Activated T-helper 1 cell treated with anti-CD3 and anti-CD28 coated beads, Interleukin-12 subunit alpha, Interleukin-12 subunit beta, Interleukin-2, Interleukin-4 antibody, amounts not matched to agents 30 ng/mL and 10 ng/mL and 1 ng/mL, durations not matched to agents 14 hours and 24 hours and 36 hours (primary cell): ENCODE results near the gene NFILZ. TPM values are rescaled to one million over a fixed set of nuclear protein-coding genes. Genes with fewer than 3 reads are reported as not detected.
A peak's percentile ranks its signal among the peaks of the same experiment; 100 is the strongest.

Experiments
- DNase-seq: peaks from one replicate; pipeline ENCODE4 v3.0.0; 2021; ENCODE audit warnings: low spot score
- H3K27ac Mint-ChIP-seq: one replicate; pipeline ENCODE4 v1.8.0; 2021; ENCODE audit warnings: mild to moderate bottlenecking, mixed read lengths
- H3K27me3 Mint-ChIP-seq: one replicate; pipeline ENCODE4 v1.8.0; 2022; ENCODE audit warnings: mild to moderate bottlenecking, moderate library complexity, mixed read lengths; ENCODE audit not compliant: insufficient read depth
- H3K36me3 Mint-ChIP-seq: one replicate; pipeline ENCODE4 v1.8.0; 2021; ENCODE audit warnings: low read depth, mixed read lengths
- H3K4me1 Mint-ChIP-seq: one replicate; pipeline ENCODE4 v1.8.0; 2021; ENCODE audit warnings: low read depth, mixed read lengths
- H3K4me3 Mint-ChIP-seq: one replicate; pipeline ENCODE4 v1.8.0; 2021; ENCODE audit warnings: mild to moderate bottlenecking, moderate library complexity, mixed read lengths
- H3K9me3 Mint-ChIP-seq: one replicate; pipeline ENCODE4 v1.8.0; 2021; ENCODE audit warnings: mixed read lengths
- intact Hi-C: fragments of 100-400 bp; cut with micrococcal nuclease; formaldehyde crosslinking; loops from one replicate; pipeline ENCODE4 v1.15.1; 2024
- total RNA-seq: library from RNA; stranded (reverse); gene quantifications from 2 replicates; pipeline ENCODE4 v1.2.3, GENCODE V29; 2022

The NFILZ gene
- total RNA-seq, 1 donor from 2014 or later: not detected

- intact Hi-C loops: no loop called here
- H3K36me3 Mint-ChIP-seq: no peaks in the 10 kb centered on the region
- H3K4me3 Mint-ChIP-seq: no peak overlapping the region
- no peaks in the 10 kb centered on the region for H3K9me3 Mint-ChIP-seq
- no peaks in the 10 kb centered on the region for H3K4me1 Mint-ChIP-seq
- no peak overlapping the region for H3K27ac Mint-ChIP-seq
- no peak for DNase-seq
- peaks cover 14% of the 10 kb centered on the region for H3K27me3 Mint-ChIP-seq
These were observed 9.5 kb downstream of the NFILZ start for GRCh38 chr19:8639821-8640401.

- peaks cover 12% of the 10 kb centered on the region for H3K27me3 Mint-ChIP-seq
- H3K27ac Mint-ChIP-seq: no peak overlapping the region
These were observed 10.1 kb downstream of the NFILZ start for GRCh38 chr19:8640402-8641004.

GRCh38 chr19:8641221-8641907 is 10.9 kb downstream of the NFILZ start:
- Mint-ChIP-seq H3K27ac (no peak overlapping the region), H3K36me3 (no peaks in the 10 kb centered on the region), H3K9me3 (no peaks in the 10 kb centered on the region), H3K4me3 (no peak overlapping the region), H3K4me1 (no peaks in the 10 kb centered on the region), H3K27me3 (peaks cover 12% of the 10 kb centered on the region)
- intact Hi-C loops: no loop called here
- no peak for DNase-seq

More at GRCh38 chr19:8640402-8641004, 10.1 kb downstream of the NFILZ start:
- Mint-ChIP-seq H3K4me3 (no peak overlapping the region), H3K4me1 (no peaks in the 10 kb centered on the region), H3K9me3 (no peaks in the 10 kb centered on the region), H3K36me3 (no peaks in the 10 kb centered on the region)
- DNase-seq: no peak
- intact Hi-C loops: no loop called here

- DNase-seq: no peak
- no peaks in the 10 kb centered on the region for H3K9me3 Mint-ChIP-seq
- peaks cover 14% of the 10 kb centered on the region for H3K27me3 Mint-ChIP-seq
- intact Hi-C loops: loop anchor here (1.0 kb wide), 1 partner anchor 61 kb away; no protein-coding TSS in a partner anchor
- no peaks in the 10 kb centered on the region for H3K36me3 Mint-ChIP-seq
- no peak overlapping the region for H3K27ac Mint-ChIP-seq
- no peaks in the 10 kb centered on the region for H3K4me1 Mint-ChIP-seq
- no peak overlapping the region for H3K4me3 Mint-ChIP-seq
These were observed 11.6 kb downstream of the NFILZ start for GRCh38 chr19:8641908-8642547.

- Mint-ChIP-seq H3K36me3 (no peaks in the 10 kb centered on the region), H3K4me1 (no peaks in the 10 kb centered on the region), H3K4me3 (no peak overlapping the region), H3K27me3 (peaks cover 19% of the 10 kb centered on the region), H3K27ac (no peak overlapping the region), H3K9me3 (no peaks in the 10 kb centered on the region)
- no peak for DNase-seq
- intact Hi-C loops: loop anchor here (1.0 kb wide), 1 partner anchor 61 kb away; no protein-coding TSS in a partner anchor
These were observed 12.1 kb downstream of the NFILZ start for GRCh38 chr19:8642561-8642960.

- Mint-ChIP-seq H3K27ac (no peak overlapping the region), H3K9me3 (no peaks in the 10 kb centered on the region), H3K4me3 (no peak overlapping the region), H3K4me1 (no peaks in the 10 kb centered on the region), H3K36me3 (no peaks in the 10 kb centered on the region), H3K27me3 (peaks cover 14% of the 10 kb centered on the region)
- intact Hi-C loops: no loop called here
- DNase-seq: no peak
These were observed 13.6 kb downstream of the NFILZ start for GRCh38 chr19:8643860-8644653.

GRCh38 chr19:8648240-8648639 is 17.8 kb downstream of the NFILZ start:
- Mint-ChIP-seq H3K9me3 (no peaks in the 10 kb centered on the region), H3K4me3 (no peak overlapping the region), H3K36me3 (no peaks in the 10 kb centered on the region), H3K27ac (no peak overlapping the region), H3K4me1 (no peaks in the 10 kb centered on the region), H3K27me3 (peaks cover 16% of the 10 kb centered on the region)
- no peak for DNase-seq
- intact Hi-C loops: no loop called here

- Mint-ChIP-seq H3K4me1 (peaks cover 5% of the 10 kb centered on the region), H3K27ac (no peak overlapping the region), H3K4me3 (peak overlapping the region; percentile 56), H3K36me3 (no peaks in the 10 kb centered on the region), H3K27me3 (peaks cover 8% of the 10 kb centered on the region), H3K9me3 (no peaks in the 10 kb centered on the region)
- peak; percentile 39 for DNase-seq
- intact Hi-C loops: loop anchor here (1.0 to 5.0 kb wide), 4 partner anchors 40 to 333 kb away; partner anchors contain the start of genes MBD3L1 and ZNF558
These were observed 24.3 kb downstream of the NFILZ start for GRCh38 chr19:8654591-8655339.

GRCh38 chr19:8655340-8655709 is 24.9 kb downstream of the NFILZ start:
- intact Hi-C loops: loop anchor here (2.0 kb wide), 2 partner anchors 47 to 177 kb away; partner anchors contain the start of genes MBD3L1 and ZNF558
- Mint-ChIP-seq H3K9me3 (no peaks in the 10 kb centered on the region), H3K36me3 (no peaks in the 10 kb centered on the region), H3K27ac (no peak overlapping the region), H3K27me3 (peaks cover 8% of the 10 kb centered on the region), H3K4me1 (peaks cover 5% of the 10 kb centered on the region), H3K4me3 (no peak overlapping the region)
- DNase-seq: no peak

- H3K4me1 Mint-ChIP-seq: peaks cover 12% of the 10 kb centered on the region
- peaks cover 13% of the 10 kb centered on the region for H3K27me3 Mint-ChIP-seq
- no peaks in the 10 kb centered on the region for H3K9me3 Mint-ChIP-seq
- H3K4me3 Mint-ChIP-seq: no peak overlapping the region
- no peaks in the 10 kb centered on the region for H3K36me3 Mint-ChIP-seq
- no peak overlapping the region for H3K27ac Mint-ChIP-seq
- DNase-seq: no peak
- intact Hi-C loops: no loop called here
These were observed 27.4 kb downstream of the NFILZ start for GRCh38 chr19:8657869-8658268.

GRCh38 chr19:8659905-8660304 is 29.5 kb downstream of the NFILZ start:
- Mint-ChIP-seq H3K36me3 (no peaks in the 10 kb centered on the region), H3K27me3 (peaks cover 10% of the 10 kb centered on the region), H3K27ac (no peak overlapping the region), H3K9me3 (no peaks in the 10 kb centered on the region), H3K4me1 (peaks cover 20% of the 10 kb centered on the region), H3K4me3 (no peak overlapping the region)
- DNase-seq: no peak
- intact Hi-C loops: no loop called here

- intact Hi-C loops: no loop called here
- no peak for DNase-seq
- peaks cover 40% of the 10 kb centered on the region for H3K4me1 Mint-ChIP-seq
- H3K27me3 Mint-ChIP-seq: peaks cover 10% of the 10 kb centered on the region
- H3K36me3 Mint-ChIP-seq: no peaks in the 10 kb centered on the region
- no peak overlapping the region for H3K27ac Mint-ChIP-seq
- H3K4me3 Mint-ChIP-seq: no peak overlapping the region
- H3K9me3 Mint-ChIP-seq: no peaks in the 10 kb centered on the region
These were observed 31.8 kb downstream of the NFILZ start for GRCh38 chr19:8662263-8662662.
